DOHH2 (cell line): Measurements from ENCODE around the gene BPIFB2.

ENCODE experiments used
- H3F3A ChIP-seq: fragments of 200-600 bp; sonication (generic), shearing (Covaris generic); 2 replicates; pipeline ENCODE4 v1.6.0; 2016; ENCODE audit warnings: antibody characterized with exemption, mild to moderate bottlenecking; ENCODE audit not compliant: control insufficient read depth, insufficient read depth
- H3K27ac ChIP-seq: fragments of 200-600 bp; sonication (generic); 2 replicates; pipeline ENCODE4 v1.5.1; 2014; ENCODE audit warnings: low read depth, mild to moderate bottlenecking, low read length, moderate library complexity
- H3K27me3 ChIP-seq: fragments of 200-600 bp; sonication (generic); 2 replicates; pipeline ENCODE4 v1.6.1; 2014; ENCODE audit warnings: mild to moderate bottlenecking, low read length, mixed read lengths; ENCODE audit not compliant: control insufficient read depth
- H3K36me3 ChIP-seq: fragments of 200-600 bp; sonication (generic); 2 replicates; pipeline ENCODE4 v1.6.1; 2014; ENCODE audit warnings: mild to moderate bottlenecking, low read length, moderate library complexity, mixed read lengths; ENCODE audit not compliant: control insufficient read depth
- H3K4me1 ChIP-seq: fragments of 200-600 bp; sonication (generic); 2 replicates; pipeline ENCODE4 v1.6.1; 2014; ENCODE audit warnings: mild to moderate bottlenecking, low read length, mixed read lengths; ENCODE audit not compliant: control insufficient read depth
- H3K4me2 ChIP-seq: fragments of 200-600 bp; sonication (generic); 2 replicates; pipeline ENCODE4 v1.6.0; 2014; ENCODE audit warnings: mild to moderate bottlenecking, low read length, moderate library complexity
- H3K4me3 ChIP-seq: fragments of 200-600 bp; sonication (generic); 2 replicates; pipeline ENCODE4 v1.5.1; 2014; ENCODE audit warnings: mild to moderate bottlenecking, low read length, mixed read lengths
- H3K79me2 ChIP-seq: fragments of 200-600 bp; sonication (generic); 2 replicates; pipeline ENCODE4 v1.6.1; 2014; ENCODE audit warnings: mild to moderate bottlenecking, low read length, mixed read lengths; ENCODE audit not compliant: control insufficient read depth
- H3K9me2 ChIP-seq: fragments of 200-600 bp; sonication (generic); replicated peaks from 2 replicates; pipeline ENCODE4 v1.6.1; 2014; ENCODE audit warnings: mild to moderate bottlenecking, low read length, mixed read lengths; ENCODE audit not compliant: control insufficient read depth
- H3K9me3 ChIP-seq: fragments of 200-600 bp; sonication (generic); 2 replicates; pipeline ENCODE4 v1.6.1; 2014; ENCODE audit warnings: antibody characterized with exemption, low read length, mixed read lengths; ENCODE audit not compliant: control insufficient read depth, insufficient read depth
- H4K20me1 ChIP-seq: fragments of 200-600 bp; sonication (generic); 2 replicates; pipeline ENCODE4 v1.6.0; 2014; ENCODE audit warnings: low read depth, mild to moderate bottlenecking, antibody characterized with exemption, low read length, moderate library complexity; ENCODE audit not compliant: control insufficient read depth, insufficient read depth
- EZH2phosphoT487 ChIP-seq: fragments of 200-600 bp; sonication (generic); IDR thresholded peaks from 2 replicates; pipeline ENCODE4 v1.6.1; 2017; ENCODE audit warnings: borderline replicate concordance, mild to moderate bottlenecking, antibody characterized with exemption, low read length, moderate library complexity, mixed read lengths
- TF ChIP-seq, protein P1 (sequence below): fragments of 200-600 bp; sonication (generic); IDR thresholded peaks from one replicate; pipeline ENCODE4 v1.5.1; 2014; ENCODE audit warnings: antibody characterized with exemption, mild to moderate bottlenecking, low read depth, low read length; ENCODE audit not compliant: poor library complexity, severe bottlenecking

The BPIFB2 gene

DNA sequence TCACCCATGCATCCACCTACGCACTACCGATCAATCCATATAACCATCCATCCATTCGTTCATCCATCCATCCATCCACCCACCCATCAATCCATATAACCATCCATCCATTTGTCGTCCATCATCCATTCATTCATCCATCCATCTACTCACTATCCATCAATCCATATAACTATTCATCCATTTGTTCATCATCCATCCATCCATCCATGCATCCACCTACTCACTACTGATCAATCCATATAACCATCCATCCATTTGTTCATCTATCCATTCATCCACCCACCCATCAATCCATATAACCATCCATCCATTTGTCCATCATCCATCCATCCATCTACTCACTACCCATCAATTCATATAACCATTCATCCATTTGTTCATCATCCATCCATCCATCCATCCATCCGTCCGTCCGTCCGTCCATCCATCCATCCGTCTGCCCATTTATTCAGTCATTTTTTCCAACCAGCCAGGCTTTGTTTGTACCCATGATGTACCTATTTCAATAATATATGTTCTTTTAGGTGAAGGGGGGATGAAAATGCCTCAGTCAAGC, 17.9 kb downstream of the BPIFB2 start:
- no peaks in the 10 kb centered on the region for H3K36me3 ChIP-seq
- no peaks in the 10 kb centered on the region for H3K9me3 ChIP-seq
- no peak for TF ChIP-seq EZH2phosphoT487
- TF ChIP-seq, protein P1, sequence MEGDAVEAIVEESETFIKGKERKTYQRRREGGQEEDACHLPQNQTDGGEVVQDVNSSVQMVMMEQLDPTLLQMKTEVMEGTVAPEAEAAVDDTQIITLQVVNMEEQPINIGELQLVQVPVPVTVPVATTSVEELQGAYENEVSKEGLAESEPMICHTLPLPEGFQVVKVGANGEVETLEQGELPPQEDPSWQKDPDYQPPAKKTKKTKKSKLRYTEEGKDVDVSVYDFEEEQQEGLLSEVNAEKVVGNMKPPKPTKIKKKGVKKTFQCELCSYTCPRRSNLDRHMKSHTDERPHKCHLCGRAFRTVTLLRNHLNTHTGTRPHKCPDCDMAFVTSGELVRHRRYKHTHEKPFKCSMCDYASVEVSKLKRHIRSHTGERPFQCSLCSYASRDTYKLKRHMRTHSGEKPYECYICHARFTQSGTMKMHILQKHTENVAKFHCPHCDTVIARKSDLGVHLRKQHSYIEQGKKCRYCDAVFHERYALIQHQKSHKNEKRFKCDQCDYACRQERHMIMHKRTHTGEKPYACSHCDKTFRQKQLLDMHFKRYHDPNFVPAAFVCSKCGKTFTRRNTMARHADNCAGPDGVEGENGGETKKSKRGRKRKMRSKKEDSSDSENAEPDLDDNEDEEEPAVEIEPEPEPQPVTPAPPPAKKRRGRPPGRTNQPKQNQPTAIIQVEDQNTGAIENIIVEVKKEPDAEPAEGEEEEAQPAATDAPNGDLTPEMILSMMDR = no peak
- no peak overlapping the region for H3K4me2 ChIP-seq
- no peaks in the 10 kb centered on the region for H3K27me3 ChIP-seq
- no peak overlapping the region for H3K27ac ChIP-seq
- H3K9me2 ChIP-seq = no peaks in the 10 kb centered on the region
- no peaks in the 10 kb centered on the region for H3F3A ChIP-seq
- no peak overlapping the region for H3K4me3 ChIP-seq
- H3K79me2 ChIP-seq = no peaks in the 10 kb centered on the region
- H3K4me1 ChIP-seq = no peaks in the 10 kb centered on the region
- H4K20me1 ChIP-seq = no peaks in the 10 kb centered on the region

DNA sequence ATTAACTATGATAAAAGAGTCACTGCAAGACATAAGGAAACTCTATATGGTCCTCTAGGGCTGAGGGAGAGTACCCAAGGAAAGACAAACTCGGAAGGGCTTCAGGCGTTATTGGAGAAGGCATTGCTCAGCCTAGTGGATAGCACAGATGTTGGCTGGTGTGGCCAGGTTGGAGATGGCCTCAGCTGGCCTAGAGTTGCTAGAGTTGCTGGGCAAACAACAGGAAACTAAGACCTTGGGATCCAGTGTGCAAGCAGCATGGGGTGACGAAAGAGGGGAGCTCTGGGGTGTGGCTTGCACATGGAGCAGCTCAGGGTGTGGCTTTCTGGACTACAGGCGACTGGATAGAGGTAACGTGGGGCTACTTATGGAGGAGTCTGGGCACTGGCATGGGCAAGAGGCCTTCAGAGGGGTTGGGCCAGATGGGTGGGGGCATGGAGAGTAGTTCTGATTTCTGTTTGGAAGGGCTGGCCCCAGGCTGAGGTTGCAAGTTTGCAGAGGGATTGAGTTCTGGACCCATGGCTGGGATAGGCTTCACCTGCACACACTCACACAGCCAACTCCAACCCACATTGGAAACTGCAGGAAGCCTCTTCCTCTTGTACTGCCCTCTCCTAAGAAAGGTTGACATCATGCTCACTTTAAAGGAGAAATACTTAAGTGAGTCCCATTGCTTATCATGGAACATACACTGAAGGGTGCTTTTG, 18.7 kb downstream of the BPIFB2 start:
- Histone ChIP-seq H3K27ac (no peak overlapping the region), H3F3A (no peaks in the 10 kb centered on the region), H4K20me1 (no peaks in the 10 kb centered on the region), H3K27me3 (no peaks in the 10 kb centered on the region), H3K36me3 (no peaks in the 10 kb centered on the region), H3K9me2 (no peaks in the 10 kb centered on the region), H3K4me1 (no peaks in the 10 kb centered on the region), H3K4me3 (no peak overlapping the region), H3K79me2 (no peaks in the 10 kb centered on the region), H3K4me2 (no peak overlapping the region), H3K9me3 (no peaks in the 10 kb centered on the region)
- no peak for TF ChIP-seq EZH2phosphoT487
- TF ChIP-seq, protein P1 = no peak

DNA sequence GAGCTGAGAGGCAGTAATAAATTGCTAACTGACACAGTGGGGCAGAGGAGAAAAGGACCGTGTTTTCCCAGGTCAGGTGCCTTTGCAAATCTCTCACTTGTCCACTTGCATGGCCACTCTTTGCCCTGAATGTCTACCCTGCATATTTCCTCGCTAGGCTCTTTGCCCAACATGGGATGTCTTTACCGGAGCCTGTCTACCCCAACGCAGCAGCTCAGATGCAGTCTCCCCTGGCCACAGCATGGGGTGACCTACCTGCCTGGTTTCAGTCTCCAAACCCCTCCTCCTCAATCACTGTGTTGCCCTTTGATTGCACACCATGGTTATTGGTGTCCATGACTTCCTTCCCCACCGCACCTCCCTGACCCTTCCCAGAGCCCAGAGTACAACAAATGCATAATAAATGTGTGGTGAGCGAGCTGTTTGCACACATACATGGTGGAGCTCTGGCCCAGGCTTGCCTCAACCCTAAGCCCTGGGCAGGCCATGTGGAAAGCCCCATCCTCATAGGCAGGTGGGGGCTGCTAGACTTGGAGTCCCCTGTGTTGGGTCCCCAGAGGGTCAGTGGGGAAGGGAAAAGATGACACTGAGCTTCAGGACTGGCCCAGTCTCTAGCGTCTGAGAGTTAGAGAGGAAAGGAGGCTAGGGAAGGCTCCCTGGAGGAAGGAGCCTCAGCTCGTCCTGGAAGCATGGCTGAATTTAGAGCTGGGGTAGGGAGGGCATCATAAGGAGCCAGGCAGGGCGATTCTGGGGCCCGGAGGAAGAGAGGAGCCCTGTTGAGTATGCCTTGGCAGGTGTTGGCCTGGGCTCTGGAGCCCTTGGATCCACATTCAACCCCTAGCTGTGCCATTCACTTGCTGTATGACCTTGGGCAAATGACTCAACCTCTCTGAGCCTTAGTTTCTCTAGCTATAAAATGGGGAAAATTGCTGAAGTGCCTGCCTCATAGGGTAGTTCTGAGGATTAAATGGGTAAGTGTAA, 19.6 kb downstream of the BPIFB2 start:
- Histone ChIP-seq H3K79me2 (no peaks in the 10 kb centered on the region), H3K9me3 (no peaks in the 10 kb centered on the region), H3K27ac (no peak overlapping the region), H3F3A (no peaks in the 10 kb centered on the region), H3K9me2 (no peaks in the 10 kb centered on the region), H3K4me1 (no peaks in the 10 kb centered on the region), H3K27me3 (no peaks in the 10 kb centered on the region), H3K36me3 (no peaks in the 10 kb centered on the region), H3K4me3 (no peak overlapping the region), H4K20me1 (no peaks in the 10 kb centered on the region), H3K4me2 (no peak overlapping the region)
- TF ChIP-seq EZH2phosphoT487 = no peak
- TF ChIP-seq, protein P1 = no peak
